Measurements from ENCODE around the gene DNAH1. TPM values are rescaled to one million over a fixed set of nuclear protein-coding genes. Genes with fewer than 3 reads are reported as not detected.

The DNAH1 gene
- total RNA-seq, 1 donor from 2014 or later, result 0.80 TPM

GRCh38 chr3:52293491-52294319, 22.4 kb upstream of the DNAH1 start:
- Mint-ChIP-seq H3K4me3 (no peak overlapping the region), H3K27me3 (ENCODE audit: insufficient read depth, low read depth) (peaks cover 16% of the 10 kb centered on the region), H3K36me3 (peaks cover 3% of the 10 kb centered on the region), H3K27ac (no peak overlapping the region), H3K9me3 (no peaks in the 10 kb centered on the region), H3K4me1 (peaks cover 26% of the 10 kb centered on the region)
- no peak for TF ChIP-seq EZH2 (IDR thresholded peaks at IDR 0.05)
- no peaks in the 10 kb centered on the region for H3K36me3 ChIP-seq
- H3K9ac ChIP-seq, result no peak overlapping the region
- H3K79me2 ChIP-seq (ENCODE audit: low read depth), result no peaks in the 10 kb centered on the region
- no peak overlapping the region for H3K4me2 ChIP-seq
- no peak for DNase-seq (ENCODE audit: low spot score)
- no peak overlapping the region for H2AFZ ChIP-seq (replicated peaks)
- no peaks in the 10 kb centered on the region for H4K20me1 ChIP-seq (ENCODE audit: low read depth)
- peaks cover 11% of the 10 kb centered on the region for H3K4me1 ChIP-seq
- no peaks in the 10 kb centered on the region for H3K27me3 ChIP-seq
- H3K4me3 ChIP-seq, result no peak overlapping the region
- no peaks in the 10 kb centered on the region for H3K9me3 ChIP-seq (ENCODE audit: low read depth)
- H3F3A ChIP-seq (ENCODE audit: low read depth), result peaks cover 1% of the 10 kb centered on the region
- H3K27ac ChIP-seq, result no peak overlapping the region

GRCh38 chr3:52294320-52295150, 21.6 kb upstream of the DNAH1 start:
- Histone ChIP-seq H3K4me1 (peaks cover 18% of the 10 kb centered on the region), H3K27ac (no peak overlapping the region), H3K4me2 (no peak overlapping the region), H3K4me3 (no peak overlapping the region), H4K20me1 (ENCODE audit: low read depth) (no peaks in the 10 kb centered on the region), H3K27me3 (no peaks in the 10 kb centered on the region), H2AFZ (replicated peaks) (no peak overlapping the region), H3K9me3 (ENCODE audit: low read depth) (no peaks in the 10 kb centered on the region), H3F3A (ENCODE audit: low read depth) (peaks cover 7% of the 10 kb centered on the region), H3K36me3 (no peaks in the 10 kb centered on the region), H3K79me2 (ENCODE audit: low read depth) (no peaks in the 10 kb centered on the region), H3K9ac (no peak overlapping the region)
- TF ChIP-seq CTCF (IDR thresholded peaks at IDR 0.05) (no peak), EZH2phosphoT487 (IDR thresholded peaks at IDR 0.05) (no peak), EZH2 (IDR thresholded peaks at IDR 0.05) (no peak)
- DNase-seq (ENCODE audit: low spot score), result no peak
- H3K27me3 Mint-ChIP-seq (ENCODE audit: insufficient read depth, low read depth), result peaks cover 14% of the 10 kb centered on the region
- peaks cover 31% of the 10 kb centered on the region for H3K4me1 Mint-ChIP-seq
- peak overlapping the region; percentile 77 for H3K27ac Mint-ChIP-seq
- peaks cover 3% of the 10 kb centered on the region for H3K36me3 Mint-ChIP-seq
- H3K4me3 Mint-ChIP-seq, result peak overlapping the region; percentile 55
- H3K9me3 Mint-ChIP-seq, result no peaks in the 10 kb centered on the region

- TF ChIP-seq CTCF (IDR thresholded peaks at IDR 0.05) (no peak), EZH2 (IDR thresholded peaks at IDR 0.05) (no peak), EZH2phosphoT487 (IDR thresholded peaks at IDR 0.05) (no peak)
- no peaks in the 10 kb centered on the region for H3K9me3 Mint-ChIP-seq
- H3K27ac ChIP-seq, result no peak overlapping the region
- H3K4me2 ChIP-seq, result no peak overlapping the region
- no peak for DNase-seq (ENCODE audit: low spot score)
- H3K27me3 Mint-ChIP-seq (ENCODE audit: insufficient read depth, low read depth), result peaks cover 14% of the 10 kb centered on the region
- no peak overlapping the region for H2AFZ ChIP-seq (replicated peaks)
- H3K79me2 ChIP-seq (ENCODE audit: low read depth), result no peaks in the 10 kb centered on the region
- no peaks in the 10 kb centered on the region for H3K36me3 ChIP-seq
- H3K4me1 Mint-ChIP-seq, result peaks cover 42% of the 10 kb centered on the region
- H3K36me3 Mint-ChIP-seq, result peaks cover 3% of the 10 kb centered on the region
- H3K9me3 ChIP-seq (ENCODE audit: low read depth), result no peaks in the 10 kb centered on the region
- H4K20me1 ChIP-seq (ENCODE audit: low read depth), result no peaks in the 10 kb centered on the region
- H3K27me3 ChIP-seq, result no peaks in the 10 kb centered on the region
- H3K4me3 ChIP-seq, result no peak overlapping the region
- peaks cover 17% of the 10 kb centered on the region for H3F3A ChIP-seq (ENCODE audit: low read depth)
- H3K9ac ChIP-seq, result no peak overlapping the region
- H3K4me3 Mint-ChIP-seq, result no peak overlapping the region
- H3K4me1 ChIP-seq, result peaks cover 29% of the 10 kb centered on the region
- H3K27ac Mint-ChIP-seq, result no peak overlapping the region
Observed at GRCh38 chr3:52295671-52296208, 20.4 kb upstream of the DNAH1 start.

Data from neural progenitor cell (in vitro differentiated cells).